NCI-H146 treated with DMSO at 0.1 percent for 48 hours (cell line): ENCODE measurements around the gene BEND7.
"Not testable (repeated sequence)": the region's sequence is repeated elsewhere in the genome, so short reads cannot be mapped to it uniquely, and the experiment has no call there.

Experiments used
- DNase-seq: peaks from one replicate; lab custom pipeline; 2025; ENCODE audit not compliant: unreplicated experiment; lab: John Stamatoyannopoulos, UW

The BEND7 gene

GRCh38 chr10:13422800-13423199 lies 106.0 kb downstream of the BEND7 start:
- no peak for DNase-seq

GRCh38 chr10:13421382-13421917 lies 107.4 kb downstream of the BEND7 start:
- no peak for DNase-seq

- DNase-seq, result no peak
Observed at GRCh38 chr10:13420532-13421307, 108.1 kb downstream of the BEND7 start.

- DNase-seq, result no peak
Observed at GRCh38 chr10:13417459-13418126, 111.2 kb downstream of the BEND7 start.

GRCh38 chr10:13416760-13417159 lies 112.1 kb downstream of the BEND7 start:
- DNase-seq, result no peak

GRCh38 chr10:13414855-13415254 lies 114.0 kb downstream of the BEND7 start:
- no peak for DNase-seq

- DNase-seq, result no peak
Observed at GRCh38 chr10:13414137-13414536, 114.7 kb downstream of the BEND7 start.

- no peak for DNase-seq
Observed at GRCh38 chr10:13412894-13413293, 115.9 kb downstream of the BEND7 start.

- peak; percentile 31 for DNase-seq
Observed at GRCh38 chr10:13404791-13405190, 124.0 kb downstream of the BEND7 start.

- DNase-seq, result no peak
Observed at GRCh38 chr10:13404305-13404759, 124.5 kb downstream of the BEND7 start.

GRCh38 chr10:13403426-13403825 lies 125.4 kb downstream of the BEND7 start:
- DNase-seq, result not testable (repeated sequence)

- no peak for DNase-seq
Observed at GRCh38 chr10:13402021-13402420, 126.8 kb downstream of the BEND7 start.

GRCh38 chr10:13401142-13401541 lies 127.7 kb downstream of the BEND7 start:
- DNase-seq, result no peak

- DNase-seq, result peak; percentile 63
Observed at GRCh38 chr10:13400196-13400965, 128.4 kb downstream of the BEND7 start.

GRCh38 chr10:13399752-13400151 lies 129.1 kb downstream of the BEND7 start:
- no peak for DNase-seq

GRCh38 chr10:13399236-13399635 lies 129.6 kb downstream of the BEND7 start:
- no peak for DNase-seq

GRCh38 chr10:13397052-13397451 lies 131.8 kb downstream of the BEND7 start:
- DNase-seq, result no peak

GRCh38 chr10:13396369-13396768 lies 132.4 kb downstream of the BEND7 start:
- no peak for DNase-seq

GRCh38 chr10:13395540-13395939 lies 133.3 kb downstream of the BEND7 start:
- no peak for DNase-seq

- DNase-seq, result no peak
Observed at GRCh38 chr10:13393640-13394039, 135.2 kb downstream of the BEND7 start.

- no peak for DNase-seq
Observed at GRCh38 chr10:13392701-13393100, 136.1 kb downstream of the BEND7 start.
